HG03280 (cell line): ENCODE data around the gene UPF1.
A peak's percentile ranks its signal among the peaks of the same experiment; 100 is the strongest.
"Not testable (repeated sequence)": the region's sequence is repeated elsewhere in the genome, so short reads cannot be mapped to it uniquely, and the experiment has no call there.

Experiments
- ATAC-seq: cut with Tn5 transposase; IDR thresholded peaks from one replicate; pipeline ENCODE4 v1.9.1; 2021; ENCODE audit warnings: mild to moderate bottlenecking, moderate library complexity; ENCODE audit not compliant: unreplicated experiment

Gene UPF1

DNA sequence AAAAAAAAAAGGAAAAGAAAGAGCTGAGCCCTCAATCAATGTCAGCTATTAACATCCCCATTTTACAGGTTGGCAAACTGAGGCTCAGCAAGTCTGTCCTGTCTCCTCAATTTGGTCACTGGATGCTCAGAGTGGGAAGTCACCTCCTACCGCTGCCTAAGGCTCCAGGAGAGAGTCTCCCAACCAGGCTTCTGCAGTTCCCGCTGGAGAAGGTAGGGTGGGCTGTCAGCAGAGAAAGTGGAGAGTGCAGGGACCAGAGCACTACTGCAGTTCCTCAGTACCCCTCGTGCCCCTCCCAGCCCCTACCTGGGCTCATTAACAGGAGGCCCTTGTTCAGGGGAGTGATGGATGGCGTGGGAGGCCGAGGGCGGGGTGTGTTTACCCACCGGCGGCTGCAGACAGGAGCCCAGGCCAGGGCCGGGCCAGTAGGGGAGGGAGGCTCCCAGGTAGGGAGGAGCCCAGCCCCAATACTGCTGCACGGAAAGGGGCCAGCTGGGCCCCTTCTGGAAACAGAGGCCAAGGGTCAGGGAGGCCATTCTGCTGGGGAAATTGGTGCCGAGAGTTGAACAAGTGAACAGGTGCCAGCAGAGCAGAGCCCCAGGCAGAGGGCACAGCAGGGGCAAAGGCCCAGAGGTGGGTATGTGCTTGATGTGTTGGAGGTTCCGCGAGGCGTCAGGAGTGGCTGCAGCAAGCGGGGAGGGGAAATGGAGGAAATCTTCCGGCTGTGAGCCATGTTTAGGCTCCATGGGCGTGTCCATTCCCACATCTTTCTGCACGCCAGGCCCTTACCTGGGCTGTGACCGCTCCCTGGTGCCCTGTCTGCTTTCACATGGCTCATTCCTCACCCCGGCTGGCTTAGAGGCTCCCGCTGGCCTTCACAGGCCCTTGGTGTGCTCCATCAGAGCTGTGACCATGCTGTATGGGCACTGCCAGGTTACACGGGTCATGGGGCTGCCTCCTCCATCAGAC lies 33.1 kb upstream of the UPF1 start:
- ATAC-seq: no peak

DNA sequence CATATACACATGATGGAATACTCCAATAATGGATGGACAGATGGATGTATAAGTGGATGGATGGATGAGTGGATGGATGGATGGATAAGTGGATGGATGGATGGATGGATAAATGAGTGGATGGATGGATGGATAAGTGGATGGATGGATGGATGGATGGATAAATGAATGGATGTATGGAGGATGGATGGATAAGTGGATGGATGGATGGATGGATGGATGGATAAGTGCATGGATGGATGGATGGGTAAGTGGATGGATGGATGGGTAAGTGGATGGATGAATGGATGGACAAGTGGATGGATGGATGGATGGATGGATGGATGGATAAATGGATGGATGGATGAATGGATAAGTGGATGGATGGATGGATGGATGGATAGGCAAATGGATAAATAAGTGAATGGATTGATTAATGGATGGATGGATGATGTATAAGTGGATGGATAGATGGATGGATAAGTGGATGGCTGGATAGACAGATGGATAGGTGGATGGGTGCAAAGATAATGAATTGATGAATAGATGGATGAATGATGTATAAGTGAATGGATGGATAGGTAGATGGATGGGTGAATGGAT lies 32.3 kb upstream of the UPF1 start:
- no peak for ATAC-seq

DNA sequence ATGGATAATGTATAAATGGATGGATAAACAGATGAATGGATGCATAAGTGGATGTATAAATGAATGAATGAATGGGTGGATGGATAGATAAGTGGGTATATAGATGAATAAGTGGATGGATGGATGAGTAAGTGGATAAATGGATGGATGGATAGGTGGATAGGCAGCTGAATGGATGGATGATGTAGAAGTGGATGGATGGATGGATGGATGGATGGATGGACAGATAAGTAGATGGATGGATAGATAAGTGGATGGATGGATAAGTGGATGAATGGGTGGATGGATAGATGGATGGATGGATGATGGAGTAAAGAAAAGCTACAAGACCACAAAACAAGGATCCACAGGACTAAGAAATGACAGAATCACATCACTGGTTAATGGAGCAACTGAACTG lies 31.7 kb upstream of the UPF1 start:
- no peak for ATAC-seq

DNA sequence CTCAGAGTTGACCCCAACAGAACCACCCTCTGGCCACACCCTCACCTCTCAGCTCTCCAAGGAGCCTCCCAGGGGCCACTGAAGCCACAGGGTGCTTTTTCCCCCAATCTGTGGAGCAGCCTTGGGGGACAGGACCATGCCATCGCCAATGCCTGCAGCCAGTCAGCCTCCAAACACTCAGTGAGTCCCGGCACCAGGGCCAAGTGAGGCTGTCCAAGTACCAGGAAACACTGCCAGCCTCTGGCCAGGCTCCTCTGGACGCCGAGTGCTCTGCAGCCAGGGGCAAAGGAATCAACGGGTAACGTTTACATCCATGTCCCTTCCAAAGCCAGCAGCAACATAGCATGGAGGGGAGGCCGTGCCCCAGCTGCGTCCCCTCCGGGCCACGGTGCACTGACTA lies 31.1 kb upstream of the UPF1 start:
- no peak for ATAC-seq

DNA sequence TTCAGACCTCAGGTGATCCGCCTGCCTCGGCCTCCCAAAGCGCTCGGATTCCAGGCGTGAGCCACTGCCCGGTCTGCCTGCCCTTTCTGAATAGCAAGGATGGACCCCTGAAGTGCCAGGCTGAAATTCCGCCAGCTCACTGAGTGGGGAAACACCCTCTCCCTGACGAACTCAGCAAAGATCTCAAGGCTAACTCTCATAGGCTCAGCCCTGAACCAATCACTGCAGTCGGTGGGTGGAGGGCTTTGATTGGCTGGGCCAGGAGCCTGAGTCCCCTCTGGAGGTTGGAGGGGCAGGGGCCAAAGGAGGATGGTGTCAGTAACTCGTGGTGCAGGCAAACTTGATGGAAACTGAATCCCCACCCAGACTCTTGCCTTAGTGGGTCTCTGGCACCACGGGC lies 29.4 kb upstream of the UPF1 start:
- ATAC-seq: no peak

DNA sequence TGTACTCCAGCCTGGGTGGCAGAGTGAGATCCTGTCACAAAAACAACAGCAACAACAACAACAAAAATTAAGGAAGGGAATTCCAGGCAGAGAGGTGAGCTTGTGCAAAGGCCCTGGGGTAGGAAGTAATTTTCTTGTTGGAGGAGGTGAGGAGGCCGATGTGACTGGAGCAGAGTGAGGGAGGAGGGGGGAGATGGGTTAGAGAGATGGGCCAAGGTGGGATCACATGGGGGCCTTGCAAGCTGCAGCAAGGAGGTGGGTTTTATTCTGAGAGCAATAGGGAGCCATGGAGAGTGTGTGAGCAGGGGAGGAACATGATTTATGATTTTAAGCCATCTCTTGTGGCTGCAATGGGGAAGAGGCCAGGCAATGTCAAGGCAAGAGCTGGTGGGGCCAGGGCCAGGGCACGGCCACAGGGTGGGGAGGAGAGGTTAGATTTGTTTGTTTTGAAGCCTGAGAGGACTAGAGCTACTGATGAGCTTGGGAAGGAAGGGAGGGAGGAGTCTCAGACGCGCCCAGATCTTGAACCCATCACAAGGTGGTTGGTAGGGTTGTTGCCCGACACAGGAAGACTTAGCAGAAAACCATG lies 28.1 kb upstream of the UPF1 start:
- no peak for ATAC-seq

DNA sequence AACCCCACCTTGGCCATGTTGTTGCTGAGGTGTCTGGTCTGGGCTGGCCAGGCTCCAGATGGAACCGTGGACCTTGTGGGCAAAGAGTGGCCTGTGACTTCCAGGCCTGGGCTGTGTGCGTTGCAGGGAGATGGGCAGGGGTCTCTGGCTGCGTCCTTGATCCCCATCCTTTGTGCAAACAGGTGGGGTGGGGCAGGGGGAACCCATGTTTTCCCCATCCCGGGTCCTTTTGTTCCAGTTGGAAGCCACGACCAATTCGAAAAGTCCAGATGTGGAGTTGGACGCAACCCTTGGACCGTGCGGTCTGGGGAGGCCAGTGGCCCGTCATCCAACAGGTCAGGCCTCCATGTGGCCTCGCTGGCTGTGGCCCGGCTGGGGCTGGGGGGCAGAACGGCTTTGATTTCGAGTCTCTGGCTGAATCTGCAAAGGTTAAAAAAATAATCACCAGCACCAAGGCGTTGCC lies 27.6 kb upstream of the UPF1 start:
- ATAC-seq: no peak

DNA sequence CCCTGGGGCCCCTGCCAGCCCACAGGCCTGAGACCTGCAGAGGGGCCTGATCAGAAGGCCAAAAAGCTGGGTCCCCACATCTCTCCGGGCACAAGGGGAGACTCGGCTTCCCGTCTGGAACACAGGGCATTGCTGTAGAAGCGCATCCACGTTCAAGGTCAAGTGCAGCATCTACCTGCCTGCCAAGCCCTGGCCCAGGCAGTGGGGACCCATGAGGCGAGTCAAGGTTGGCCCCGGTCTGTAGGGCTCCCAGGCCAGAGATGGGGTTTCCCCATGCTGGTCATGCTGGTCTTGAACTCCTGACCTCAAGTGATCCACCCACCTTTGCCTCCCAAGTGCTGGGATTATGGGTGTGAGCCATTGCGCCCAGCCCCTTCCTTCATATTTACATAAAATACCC lies 27.1 kb upstream of the UPF1 start:
- no peak for ATAC-seq

DNA sequence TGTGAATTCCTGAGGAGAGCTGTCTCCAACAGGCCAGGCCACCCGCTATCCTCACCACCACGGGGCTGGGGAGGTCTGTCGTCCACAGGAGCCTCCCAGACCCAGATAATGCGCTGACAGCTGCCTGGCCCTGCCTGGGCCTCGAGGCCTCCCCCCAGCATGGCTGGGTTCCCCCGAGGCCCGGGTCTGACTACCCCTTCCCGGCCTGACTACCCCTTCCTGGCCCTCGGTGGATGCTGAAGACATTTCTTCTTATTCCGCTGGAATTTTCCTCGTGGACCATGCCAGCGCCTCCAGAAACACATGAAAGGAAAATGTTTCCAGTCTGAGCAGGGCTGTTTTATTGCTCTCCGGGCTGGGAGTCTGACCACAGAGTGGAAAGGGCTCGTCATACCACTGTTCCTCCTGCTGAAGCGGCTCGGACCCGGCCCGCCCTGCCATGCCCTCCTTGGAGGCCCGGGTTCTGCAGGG lies 23.9 kb upstream of the UPF1 start:
- ATAC-seq: no peak

DNA sequence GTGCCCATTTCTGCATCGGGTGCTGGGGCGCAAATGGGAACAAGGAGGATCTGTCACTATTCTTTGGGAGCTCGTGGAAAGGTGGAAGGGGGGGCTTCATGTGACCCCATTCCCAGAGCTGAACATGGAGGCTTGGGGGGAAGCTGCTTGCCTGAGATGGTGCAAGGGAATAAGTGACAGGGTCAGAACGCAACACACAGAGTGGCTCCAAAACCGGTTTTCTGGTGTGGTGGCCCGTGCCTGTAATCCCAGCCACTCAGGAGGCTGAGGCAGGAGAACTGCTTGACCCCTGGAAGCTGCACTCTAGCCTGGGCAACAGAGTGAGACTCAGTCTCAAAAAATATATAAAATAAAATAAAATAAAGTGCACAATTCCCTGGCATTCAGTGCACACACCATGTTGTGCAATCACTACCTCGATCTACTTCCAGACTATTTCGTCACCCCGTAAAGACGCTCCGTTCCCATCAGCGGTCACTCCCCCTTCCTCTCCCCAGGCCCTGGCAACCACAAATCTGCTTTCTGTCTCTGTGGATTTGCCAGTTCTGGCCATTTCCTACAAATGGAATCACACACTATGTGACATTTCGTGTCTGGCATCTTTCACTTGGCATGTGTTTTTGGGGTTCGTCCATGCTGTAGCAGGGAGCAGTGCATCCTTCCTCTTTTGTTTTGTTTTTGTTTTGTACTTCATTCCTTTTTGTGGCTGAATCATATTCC lies 22.4 kb upstream of the UPF1 start:
- ATAC-seq: no peak

DNA sequence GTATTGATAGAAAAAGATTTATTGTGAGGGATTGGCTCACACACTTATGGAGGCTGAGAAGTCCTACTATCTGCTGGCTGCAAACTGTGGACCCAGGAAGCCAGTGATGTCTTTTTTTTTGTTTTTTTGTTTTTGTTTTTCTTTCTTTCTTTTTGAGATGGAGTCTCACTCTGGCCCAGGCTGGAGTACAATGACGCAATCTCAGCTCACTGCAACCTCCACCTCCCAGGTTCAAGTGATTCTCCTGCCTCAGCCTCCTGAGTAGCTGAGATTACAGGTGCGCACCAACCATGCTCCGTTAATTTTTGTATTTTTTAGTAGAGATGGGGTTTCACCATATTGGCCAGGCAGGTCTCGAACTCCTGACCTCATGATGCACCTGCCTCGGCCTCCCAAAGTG lies 20.1 kb upstream of the UPF1 start:
- not testable (repeated sequence) for ATAC-seq

DNA sequence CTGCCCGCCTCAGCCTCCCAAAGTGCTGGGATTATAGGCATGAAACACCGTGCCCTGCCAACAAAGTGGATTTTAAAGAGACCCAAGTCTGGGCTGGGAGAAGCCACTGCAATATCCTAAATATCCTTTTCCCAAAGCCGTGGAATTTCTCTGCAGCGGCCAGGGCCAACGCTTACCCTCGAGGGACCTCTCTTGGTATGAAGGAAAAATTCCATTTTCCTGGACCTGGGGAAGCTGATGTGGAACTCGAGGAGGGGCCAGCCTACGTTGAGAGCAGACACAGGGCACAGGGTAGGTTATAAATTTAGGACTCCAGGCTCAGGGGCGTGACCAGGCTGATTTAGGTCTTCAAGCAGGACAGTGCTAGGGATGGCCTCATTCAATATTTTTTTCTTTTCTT lies 17.7 kb upstream of the UPF1 start:
- no peak for ATAC-seq

DNA sequence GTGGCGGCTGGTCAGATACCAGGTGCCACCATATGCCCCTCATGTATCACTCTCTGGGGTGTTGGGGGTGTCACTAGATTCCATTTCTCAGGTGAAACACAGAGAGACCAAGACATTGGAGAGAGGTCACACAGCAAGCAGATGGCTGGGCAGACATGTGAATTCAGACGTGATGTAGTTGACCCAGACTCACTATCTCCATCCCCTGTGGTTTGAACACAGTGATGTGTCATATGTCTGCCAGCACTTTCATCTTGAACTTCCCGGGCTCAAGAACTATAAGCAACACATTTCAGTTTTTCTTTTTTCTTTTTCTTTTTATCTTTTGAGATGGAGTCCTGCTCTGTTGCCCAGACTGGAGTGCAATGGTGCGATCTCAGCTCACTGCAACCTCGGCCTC lies 16.1 kb upstream of the UPF1 start:
- no peak for ATAC-seq

DNA sequence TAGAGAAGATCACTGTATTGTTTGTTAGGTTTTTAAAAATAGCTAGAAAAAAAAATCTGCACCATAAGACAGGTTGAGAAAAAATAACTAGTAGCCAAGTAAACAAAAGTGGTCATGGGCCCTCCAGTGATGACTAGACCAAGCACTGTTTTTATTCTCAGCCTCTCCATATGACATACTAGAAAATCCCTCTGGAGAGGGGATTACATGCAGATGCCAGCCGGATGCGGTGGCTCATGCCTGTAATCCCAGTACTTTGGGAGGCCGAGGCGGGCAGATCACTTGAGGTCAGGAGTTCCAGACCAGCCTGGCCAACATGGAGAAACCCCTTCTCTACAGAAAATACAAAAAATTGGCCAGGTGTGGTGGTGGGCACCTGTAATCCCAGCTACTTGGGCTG lies 15.1 kb upstream of the UPF1 start:
- not testable (repeated sequence) for ATAC-seq

DNA sequence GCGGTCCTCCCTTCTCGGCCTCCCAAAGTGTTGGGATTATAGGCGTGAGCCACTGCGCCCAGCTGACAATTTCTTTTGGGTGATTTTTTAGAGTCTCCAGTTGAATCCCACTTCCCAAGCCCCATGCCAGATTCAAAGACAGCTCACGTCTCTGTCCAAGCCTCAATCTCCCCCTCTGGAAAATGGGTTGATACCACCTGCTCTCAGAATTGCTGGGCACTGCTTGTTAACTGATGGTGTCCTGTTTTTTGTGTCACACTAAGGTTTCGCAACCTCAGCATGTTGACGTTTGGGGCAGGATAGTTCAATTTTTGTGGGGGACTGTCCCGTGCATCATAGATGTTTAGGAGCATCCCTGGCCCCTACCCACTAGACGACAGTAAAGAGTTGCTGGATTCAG lies 14.2 kb upstream of the UPF1 start:
- no peak for ATAC-seq

DNA sequence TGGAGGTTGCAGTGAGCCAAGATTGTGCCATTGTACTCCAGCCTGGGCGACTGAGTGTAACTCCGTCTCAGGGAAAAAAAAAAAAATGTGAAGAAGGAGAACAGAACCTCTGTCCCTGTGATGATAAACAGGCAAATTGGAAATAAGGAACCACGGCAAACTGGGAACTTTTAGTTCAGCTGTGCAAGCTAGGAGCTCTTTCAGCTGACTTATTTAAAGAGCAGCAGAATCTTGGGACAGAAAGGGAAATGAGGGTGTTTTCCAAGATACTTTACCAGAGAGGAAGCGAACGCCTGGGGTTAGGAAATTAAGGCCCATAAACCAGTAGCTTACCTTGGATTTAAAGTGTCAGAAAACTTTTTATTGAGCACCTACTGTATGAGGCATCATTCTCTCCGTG lies 3.0 kb upstream of the UPF1 start:
- no peak for ATAC-seq

DNA sequence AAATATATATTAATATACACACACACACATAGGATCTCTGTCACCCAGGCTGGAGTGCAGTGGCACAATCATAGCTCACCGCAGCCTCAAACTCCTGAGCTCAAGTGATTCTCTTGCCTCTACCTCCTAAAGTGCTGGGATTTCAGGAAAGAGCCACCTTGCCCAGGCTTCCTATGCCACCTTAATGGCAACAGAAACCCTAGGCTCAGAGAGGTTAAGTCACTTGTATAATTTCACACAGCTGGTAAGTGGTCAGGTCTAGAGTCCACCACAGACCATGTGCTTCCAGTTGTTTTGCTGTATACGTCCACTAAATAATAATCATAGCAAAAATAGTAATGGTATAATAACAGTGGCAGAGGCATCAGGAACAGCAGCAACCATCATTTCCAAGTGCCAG lies 1.3 kb upstream of the UPF1 start:
- ATAC-seq: no peak

DNA sequence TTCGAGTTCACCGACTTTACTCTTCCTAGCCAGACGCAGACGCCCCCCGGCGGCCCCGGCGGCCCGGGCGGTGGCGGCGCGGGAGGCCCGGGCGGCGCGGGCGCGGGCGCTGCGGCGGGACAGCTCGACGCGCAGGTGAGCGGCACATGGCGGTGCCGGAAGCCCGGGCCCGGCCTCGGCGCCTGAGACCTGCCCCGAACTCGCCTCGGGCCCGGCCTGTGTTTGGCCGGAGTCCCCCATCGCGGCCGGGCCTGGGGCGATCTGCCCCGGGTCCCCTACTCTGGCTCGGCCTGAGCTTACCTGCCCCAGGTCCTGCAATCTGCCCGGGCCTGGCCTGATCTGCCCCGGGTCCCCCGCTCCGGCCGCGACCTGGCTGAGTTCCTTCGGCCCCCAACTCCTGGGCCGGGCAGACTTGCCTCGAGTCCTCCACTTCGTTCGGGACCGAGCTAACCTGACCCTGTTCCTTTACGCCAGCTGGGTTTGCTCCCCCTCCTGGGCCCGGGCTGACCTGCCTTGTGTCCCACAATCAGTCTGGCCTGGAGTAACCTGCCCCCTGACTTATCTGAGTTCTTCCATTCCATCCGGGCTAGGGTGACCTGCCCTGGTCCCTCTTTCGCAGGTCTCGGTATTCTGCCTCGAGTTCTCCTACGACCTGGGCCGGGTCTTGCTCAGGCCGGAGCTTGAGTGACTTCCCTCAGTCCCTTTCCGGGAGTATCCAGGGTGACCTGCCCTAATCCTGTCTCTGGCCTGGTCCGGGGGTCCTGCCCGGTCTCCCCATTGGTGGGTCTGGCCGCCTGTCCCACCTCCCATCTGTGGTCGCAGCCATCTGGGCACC lies 764 bp downstream of the UPF1 start:
- peak; percentile 32 for ATAC-seq

DNA sequence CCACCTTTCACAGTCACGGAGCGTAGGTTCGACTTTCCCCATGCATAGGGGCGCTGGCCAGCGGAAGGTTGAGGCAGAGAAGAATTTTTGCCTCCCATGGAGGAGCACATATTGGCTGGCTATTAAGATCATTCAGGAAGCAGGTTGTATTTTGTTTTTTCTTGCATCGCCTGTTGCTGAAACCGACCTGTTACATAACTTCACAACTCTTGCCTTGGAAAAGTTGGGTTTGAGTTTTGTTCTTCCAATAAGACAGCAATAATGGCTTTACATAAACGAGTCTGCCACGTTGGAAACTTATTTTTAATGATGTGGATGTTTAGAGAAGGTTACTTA lies 1.4 kb downstream of the UPF1 start:
- no peak for ATAC-seq

DNA sequence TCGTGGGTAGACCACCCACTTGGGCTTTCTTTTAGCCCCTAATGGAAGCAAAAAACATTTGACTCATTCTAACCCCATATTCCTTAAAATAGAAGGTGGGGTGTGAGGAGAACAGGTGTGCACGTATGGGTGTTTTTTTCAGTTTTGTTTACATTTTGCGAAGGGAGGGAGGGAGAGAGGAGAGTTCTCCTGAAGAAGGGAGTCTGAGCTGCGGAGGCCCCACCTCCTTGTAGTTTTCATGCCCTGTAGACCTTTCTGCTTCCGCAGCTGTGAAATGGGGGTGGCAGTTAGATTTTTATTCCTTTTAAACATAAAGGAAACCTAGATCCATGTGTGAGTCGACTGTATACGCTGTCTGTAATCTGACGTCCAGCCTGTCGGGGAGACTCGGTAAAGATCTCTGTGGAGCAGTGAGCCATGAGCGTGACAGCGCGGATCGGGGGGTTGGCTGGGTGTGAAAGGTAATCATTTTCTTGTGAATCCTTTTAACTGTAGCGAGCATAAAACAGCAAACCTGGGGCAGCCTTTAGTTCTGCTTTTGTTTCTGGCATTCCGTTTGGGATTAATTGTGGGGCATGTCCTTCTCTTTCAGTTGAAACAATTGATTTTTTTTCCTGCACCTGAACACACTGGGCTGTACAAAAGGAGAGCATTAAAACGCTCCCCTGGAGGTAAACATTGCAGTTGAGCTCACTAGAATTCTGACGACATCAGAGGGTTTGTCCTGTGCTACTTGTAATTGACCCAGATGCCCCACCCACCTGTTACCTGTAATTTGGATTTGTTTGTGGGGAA lies 2.3 kb downstream of the UPF1 start:
- ATAC-seq: no peak
